GM10248 (cell line): ENCODE results near the gene RCAN2.

Source experiments
- CTCF ChIA-PET: fragments of 300-600 bp; sonication (Branson Sonifier 250); formaldehyde crosslinking; extraction: SDS; loops from one replicate; lab custom pipeline; 2021; ENCODE audit warnings: antibody characterized with exemption; lab: Yijun Ruan, JAX
- POLR2A ChIA-PET: fragments of 350-650 bp; sonication (Branson Sonifier 250); formaldehyde crosslinking; extraction: SDS; loops from one replicate; lab custom pipeline; 2020; ENCODE audit warnings: antibody characterized with exemption; lab: Yijun Ruan, JAX
- DNase-seq: peaks from one replicate; pipeline ENCODE4 v3.0.0; 2012; ENCODE audit errors: extremely low spot score
- CTCF ChIP-seq: IDR thresholded peaks from 2 replicates; pipeline ENCODE4 v1.5.1; 2012; ENCODE audit warnings: mild to moderate bottlenecking, low read depth; ENCODE audit errors: extremely low read depth, missing control alignments, control extremely low read depth

The RCAN2 gene

GRCh38 chr6:46248143-46248542 lies 243.1 kb downstream of the RCAN2 start:
- CTCF ChIA-PET = interaction anchor here (0.7 to 1.6 kb wide), 4 partner anchors 10 to 40 kb away, joined by 3 to 5 read pairs (median 3); no protein-coding TSS in a partner anchor
- POLR2A ChIA-PET = no interaction called here
- TF ChIP-seq CTCF = no peak
- no peak for DNase-seq

DNA sequence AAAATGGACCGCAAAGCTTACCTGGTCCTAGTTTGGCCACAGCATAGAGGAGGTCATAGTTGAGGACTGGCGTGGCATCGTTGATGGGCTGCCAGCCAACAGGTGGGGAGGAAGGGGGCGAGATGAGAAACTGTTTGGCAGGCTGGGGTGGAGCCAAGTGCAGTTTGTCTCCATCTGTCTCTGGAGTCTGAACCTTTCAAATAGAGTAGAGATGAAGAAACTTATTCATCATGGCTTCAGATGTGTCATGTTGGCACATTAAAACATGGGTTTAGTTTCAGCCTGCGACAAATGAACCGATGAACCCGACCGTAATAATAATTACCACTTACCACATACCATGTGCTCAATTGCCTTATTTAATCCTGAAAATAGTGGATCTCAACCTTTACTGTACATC lies 244.5 kb downstream of the RCAN2 start:
- ChIA-PET CTCF (no interaction called here), POLR2A (no interaction called here)
- TF ChIP-seq CTCF = no peak
- DNase-seq = no peak

DNA sequence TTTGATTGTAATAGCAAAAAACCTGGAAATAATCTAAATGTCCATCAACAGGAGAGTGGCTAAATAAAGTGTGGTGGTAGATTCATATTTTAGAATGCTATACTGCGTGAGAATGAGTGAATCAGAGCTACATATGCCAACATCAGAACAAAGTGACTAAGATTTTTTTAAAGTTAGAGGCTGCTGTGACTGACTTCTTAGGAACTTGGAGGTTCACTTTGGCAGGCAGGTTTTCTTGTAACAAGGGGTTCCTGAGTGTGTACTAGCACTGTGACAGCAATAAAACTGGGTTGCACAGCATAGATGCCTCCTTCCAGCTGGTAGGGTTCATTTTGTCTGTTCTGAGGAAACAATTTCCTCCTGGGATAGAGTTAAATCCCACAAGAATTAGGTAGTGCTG lies 245.2 kb downstream of the RCAN2 start:
- no peak for DNase-seq
- TF ChIP-seq CTCF = no peak
- ChIA-PET POLR2A (no interaction called here), CTCF (interaction anchor here (1.3 to 2.3 kb wide), 3 partner anchors 12 to 156 kb away, joined by 3 to 6 read pairs (median 4); no protein-coding TSS in a partner anchor)

DNA sequence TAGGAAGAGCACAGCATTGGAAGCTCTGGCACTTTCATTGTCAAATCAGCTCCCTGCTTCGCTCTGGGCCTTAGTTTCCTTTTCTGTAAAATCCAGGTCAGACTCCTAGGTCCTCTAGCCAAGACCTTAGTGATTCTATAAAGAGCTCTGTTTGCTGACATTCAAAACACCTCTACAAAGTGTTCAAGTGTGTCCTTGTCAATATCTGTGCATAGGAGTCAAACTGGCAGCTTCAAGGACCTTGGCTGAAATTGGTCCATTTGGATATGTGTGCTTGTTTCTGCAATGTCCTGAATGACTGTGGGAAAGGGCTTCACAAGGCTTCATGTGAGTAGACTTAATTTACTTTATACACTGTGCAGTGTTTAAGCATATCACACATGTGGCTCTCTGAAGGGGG lies 246.6 kb downstream of the RCAN2 start:
- TF ChIP-seq CTCF = no peak
- no peak for DNase-seq
- ChIA-PET POLR2A (no interaction called here), CTCF (interaction anchor here (1.2 to 2.3 kb wide), 7 partner anchors 9 to 165 kb away, joined by 3 to 7 read pairs (median 4); no protein-coding TSS in a partner anchor)

DNA sequence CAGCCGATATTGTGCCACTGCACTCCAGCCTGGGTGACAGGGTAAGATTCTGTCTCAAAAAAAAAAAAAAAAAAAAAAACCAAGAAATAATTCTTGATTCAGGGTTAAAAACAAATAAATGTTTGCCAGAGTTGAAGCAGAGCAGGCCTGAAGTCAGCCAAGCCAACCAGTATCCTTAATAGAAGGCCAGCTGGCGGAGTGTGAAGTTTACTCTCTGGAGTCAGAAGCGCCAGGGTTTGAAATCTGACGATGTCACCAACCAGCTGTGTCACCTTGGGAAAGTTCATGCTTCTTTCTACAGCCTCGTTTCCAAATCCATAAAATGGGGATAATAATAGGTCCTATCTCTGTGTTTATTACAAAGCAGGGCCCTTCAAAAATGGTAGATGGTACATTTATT lies 247.5 kb downstream of the RCAN2 start:
- POLR2A ChIA-PET = no interaction called here
- CTCF ChIA-PET = interaction anchor here (1.0 to 2.3 kb wide), 4 partner anchors 14 to 166 kb away, joined by 3 to 7 read pairs (median 4); no protein-coding TSS in a partner anchor
- DNase-seq = no peak
- TF ChIP-seq CTCF = no peak

GRCh38 chr6:46242921-46243320 lies 248.3 kb downstream of the RCAN2 start:
- CTCF ChIA-PET = no interaction called here
- TF ChIP-seq CTCF = no peak
- POLR2A ChIA-PET = no interaction called here
- no peak for DNase-seq
